C1 segment of cervical spinal cord (tissue), 14 donors: Measurements from ENCODE around the gene PTPRD.

ENCODE experiments used
- DNase-seq, 14 donors: peaks; one replicate each; lab custom pipeline; 2025; lab: John Stamatoyannopoulos, UW

PTPRD gene

GRCh38 chr9:9893837-9894236 lies 719.0 kb downstream of the PTPRD start:
- no peak for DNase-seq

- no peak for DNase-seq
Measured at GRCh38 chr9:9892217-9892616, 720.6 kb downstream of the PTPRD start.

GRCh38 chr9:9881692-9882091 lies 731.1 kb downstream of the PTPRD start:
- no peak for DNase-seq

- DNase-seq = no peak
Measured at GRCh38 chr9:9874270-9874669, 738.5 kb downstream of the PTPRD start.

- DNase-seq = no peak
Measured at GRCh38 chr9:9862235-9862810, 750.5 kb downstream of the PTPRD start.

GRCh38 chr9:9855177-9856078 lies 757.4 kb downstream of the PTPRD start:
- DNase-seq = no peak

- no peak for DNase-seq
Measured at GRCh38 chr9:9847750-9848149, 765.1 kb downstream of the PTPRD start.

GRCh38 chr9:9846557-9846956 lies 766.2 kb downstream of the PTPRD start:
- no peak for DNase-seq

- no peak for DNase-seq
Measured at GRCh38 chr9:9820436-9820835, 792.4 kb downstream of the PTPRD start.

- no peak for DNase-seq
Measured at GRCh38 chr9:9819886-9820285, 792.9 kb downstream of the PTPRD start.

GRCh38 chr9:9817176-9817575 lies 795.6 kb downstream of the PTPRD start:
- DNase-seq = no peak

- no peak for DNase-seq
Measured at GRCh38 chr9:9804109-9804508, 808.7 kb downstream of the PTPRD start.

GRCh38 chr9:9799287-9799686 lies 813.5 kb downstream of the PTPRD start:
- no peak for DNase-seq

- DNase-seq = no peak
Measured at GRCh38 chr9:9792144-9792857, 820.5 kb downstream of the PTPRD start.

- no peak for DNase-seq
Measured at GRCh38 chr9:9791611-9792010, 821.2 kb downstream of the PTPRD start.

GRCh38 chr9:9790216-9790872 lies 822.5 kb downstream of the PTPRD start:
- DNase-seq = peak in 3 of 14 donors; percentile 7 to 11 (median 10)

- no peak for DNase-seq
Measured at GRCh38 chr9:9783711-9784110, 829.1 kb downstream of the PTPRD start.

- no peak for DNase-seq
Measured at GRCh38 chr9:9783211-9783610, 829.6 kb downstream of the PTPRD start.

GRCh38 chr9:9778293-9778692 lies 834.5 kb downstream of the PTPRD start:
- DNase-seq = no peak

GRCh38 chr9:9774471-9774870 lies 838.3 kb downstream of the PTPRD start:
- no peak for DNase-seq

- no peak for DNase-seq
Measured at GRCh38 chr9:9771314-9771713, 841.5 kb downstream of the PTPRD start.

- no peak for DNase-seq
Measured at GRCh38 chr9:9764821-9765220, 848.0 kb downstream of the PTPRD start.
